Heart right ventricle (tissue), 16 donors: ENCODE data around the gene AP5Z1. TPM values are rescaled to one million over a fixed set of nuclear protein-coding genes. Genes with fewer than 3 reads are reported as not detected.

ENCODE experiments used
- ATAC-seq, 8 donors: fragments of 200-7000 bp; cut with Tn5 transposase; one replicate each; pipeline ENCODE4 v1.9.1; 2020; ENCODE audit warnings: mild to moderate bottlenecking in 8 of 8, moderate library complexity in 8 of 8, moderate number of reproducible peaks in 1 of 8
- DNase-seq, 2 donors: peaks; one replicate each; pipeline ENCODE4 v3.0.0-alpha.2; 2020
- H3K27ac ChIP-seq, 10 donors: fragments of 200-600 bp; sonication (generic) in 2 of 10; one replicate each; pipeline versions ENCODE4 v1.5.0 to v1.8.0; 2020 to 2022; ENCODE audit warnings: mild to moderate bottlenecking in 3 of 10
- H3K27me3 ChIP-seq, 7 donors: fragments of 200-600 bp; one replicate each; pipeline ENCODE4 v1.8.0; 2021 to 2022; ENCODE audit warnings: mild to moderate bottlenecking in 2 of 7
- H3K36me3 ChIP-seq, 9 donors: fragments of 200-600 bp; sonication (generic) in 1 of 9; one replicate each; pipeline versions ENCODE4 v1.5.0 to v1.8.0; 2020 to 2022; ENCODE audit warnings: mild to moderate bottlenecking in 2 of 9
- H3K4me1 ChIP-seq, 9 donors: fragments of 200-600 bp; sonication (generic) in 1 of 9; one replicate each; pipeline versions ENCODE4 v1.5.0 to v1.8.0; 2020 to 2022; ENCODE audit warnings: mild to moderate bottlenecking in 4 of 9
- H3K4me3 ChIP-seq, 10 donors: fragments of 200-600 bp; sonication (generic) in 2 of 10; one replicate each; pipeline versions ENCODE4 v1.5.0 to v1.8.0; 2020 to 2022; ENCODE audit warnings: mild to moderate bottlenecking in 7 of 10, moderate library complexity in 2 of 10
- H3K9me3 ChIP-seq, 11 donors: fragments of 200-600 bp in 10 of 11; sonication (generic) in 2 of 11; one replicate each; pipeline versions ENCODE4 v1.5.0 to v1.8.0; 2013 to 2022; ENCODE audit warnings: mild to moderate bottlenecking in 2 of 11, control low read depth in 1 of 11, moderate library complexity in 1 of 11
- CTCF ChIP-seq, 9 donors: fragments of 200-600 bp; sonication (generic) in 2 of 9; IDR thresholded peaks; one replicate each; pipeline versions ENCODE4 v1.5.0 to v1.8.0; 2021 to 2022; ENCODE audit warnings: antibody characterized with exemption in 9 of 9, mild to moderate bottlenecking in 5 of 9, moderate library complexity in 1 of 9
- WGBS, 2 donors: extraction: QIAGEN DNeasy Blood & Tissue Kit; methylation state at CpG; one replicate each; pipeline ENCODE4 v1.1.7; 2013; ENCODE audit warnings: inconsistent platforms in 1 of 2; 5-methylcytosine and 5-hydroxymethylcytosine counted together
- intact Hi-C, 10 donors: fragments of 100-400 bp; cut with DNase I; formaldehyde crosslinking; loops; one replicate each; pipeline versions ENCODE4 v1.11.1 to v1.14.2; 2022
- polyA plus RNA-seq, 2 donors: library from polyadenylated mRNA; stranded (reverse); fragments of 200-250 nt; gene quantifications; one replicate each; pipeline ENCODE4 v1.2.3, GENCODE V29; 2013
- total RNA-seq, 10 donors: library from RNA; stranded (reverse); fragmentation: NEBNext Ultra II Directional in 3 of 10; extraction: Animal tissue kit (Norgen Biotek cat#: 25700) in 3 of 10; gene quantifications; one replicate each; pipeline versions ENCODE4 v1.2.1 to v1.2.4, GENCODE V29; 2021 to 2023
- donor health status: Arrhythmogenic right ventricular cardiomyopathy.
- donor health status: ischemic (EF 13 %, LVEDD 7.1; RV severe dilation, severe dysfunction).
- donor health status: healthy with polysubstance abuse.
- donor health status: DM: no; HTN: yes; CAD: no.
- donor health status: DM: no; HTN: no; CAD: no.
- donor health status: ischemic (EF 25% LVEDD 6.9; RV normal size, moderate dysfunction).
- donor health status: ischemic (EF 25% LVEDD 5.7; RV mildly dilated, moderate dysfunction).
- donor health status: healthy.
- donor health status: DM: yes; HTN: yes; CAD: no.
- donor health status: Ischemic cardiomyopathy.
- donor health status: ischemic (EF 35%, LVEDD 5.7; RV mildly dilated, moderate dysfunction).
- donor health status: nonischemic (EF 11% LVEDD 7.7; RV severe dilation, severe dysfunction).
- donor health status: DM: yes; HTN: yes; CAD: no.
- donor health status: PGD.
- donor health status: ischemic (EF 29% LVEDD 5.4; RV normal size, mild dysfunction).
- donor health status: nonischemic (EF 23%, LVEDD 6.1; RV moderate dilation, normal function).

The AP5Z1 gene
- total and polyA plus RNA-seq, 12 donors, result 8.5 to 30.9 (median 12.7) TPM

- H3K27ac ChIP-seq, result peak overlapping the region in 9 of 10 donors; percentile 6 to 86 (median 73)
- 71 to 80% methylated on average over 20 of the region's 20 CpGs for WGBS, 2 donors
- no peak for TF ChIP-seq CTCF (IDR thresholded peaks at IDR 0.05)
- peaks cover 3 to 55% (median 19%) of the 10 kb centered on the region in 9 donors for H3K4me1 ChIP-seq
- no peaks in the 10 kb centered on the region for H3K9me3 ChIP-seq
- intact Hi-C loops, result loop anchor here in 1 of 10 donors (10.0 kb wide), 1 partner anchor 264 kb away; no protein-coding TSS in a partner anchor
- H3K27me3 ChIP-seq, result no peaks in the 10 kb centered on the region
- H3K36me3 ChIP-seq, result peaks cover 0 to 4% (median 0%) of the 10 kb centered on the region in 9 donors
- DNase-seq (no peak), ATAC-seq (peak in 2 of 8 donors; percentile 2 to 13)
- no peak overlapping the region for H3K4me3 ChIP-seq
Measured at GRCh38 chr7:4820967-4821471, 45.6 kb downstream of the AP5Z1 start.

GRCh38 chr7:4822677-4823076, 47.3 kb downstream of the AP5Z1 start:
- TF ChIP-seq CTCF (IDR thresholded peaks at IDR 0.05), result no peak
- 86 to 87% methylated on average over 9 of the region's 9 CpGs for WGBS, 2 donors
- Histone ChIP-seq H3K9me3 (no peaks in the 10 kb centered on the region), H3K27ac (peak overlapping the region in 2 of 10 donors; percentile 25 to 86), H3K4me3 (no peak overlapping the region), H3K4me1 (peaks cover 3 to 55% (median 19%) of the 10 kb centered on the region in 9 donors), H3K36me3 (peaks cover 0 to 4% (median 0%) of the 10 kb centered on the region in 9 donors), H3K27me3 (no peaks in the 10 kb centered on the region)
- DNase-seq, result no peak
- intact Hi-C loops, result loop anchor here in 1 of 10 donors (10.0 kb wide), 1 partner anchor 262 kb away; no protein-coding TSS in a partner anchor
- no peak for ATAC-seq

- no peak for ATAC-seq
- Histone ChIP-seq H3K36me3 (peaks cover 0 to 4% (median 0%) of the 10 kb centered on the region in 9 donors), H3K4me1 (peaks cover 3 to 55% (median 16%) of the 10 kb centered on the region in 9 donors), H3K9me3 (no peaks in the 10 kb centered on the region), H3K27ac (peak overlapping the region in 2 of 10 donors; percentile 19 to 86), H3K27me3 (no peaks in the 10 kb centered on the region), H3K4me3 (no peak overlapping the region)
- no peak for TF ChIP-seq CTCF (IDR thresholded peaks at IDR 0.05)
- intact Hi-C loops, result loop anchor here in 1 of 10 donors (10.0 kb wide), 1 partner anchor 261 kb away; no protein-coding TSS in a partner anchor
- 77 to 80% methylated on average over 14 of the region's 14 CpGs for WGBS, 2 donors
- DNase-seq, result no peak
Measured at GRCh38 chr7:4823441-4824119, 48.2 kb downstream of the AP5Z1 start.

GRCh38 chr7:4824120-4824775, 48.8 kb downstream of the AP5Z1 start:
- H3K4me3 ChIP-seq, result no peak overlapping the region
- no peak overlapping the region for H3K27ac ChIP-seq
- DNase-seq (no peak), ATAC-seq (no peak)
- TF ChIP-seq CTCF (IDR thresholded peaks at IDR 0.05), result no peak
- peaks cover 3 to 55% (median 16%) of the 10 kb centered on the region in 9 donors for H3K4me1 ChIP-seq
- no peaks in the 10 kb centered on the region for H3K9me3 ChIP-seq
- WGBS, 2 donors, result 90 to 92% methylated on average over 20 of the region's 20 CpGs
- peaks cover 0 to 4% (median 0%) of the 10 kb centered on the region in 9 donors for H3K36me3 ChIP-seq
- H3K27me3 ChIP-seq, result no peaks in the 10 kb centered on the region
- intact Hi-C loops, result loop anchor here in 1 of 10 donors (10.0 kb wide), 1 partner anchor 261 kb away; no protein-coding TSS in a partner anchor
